GM12878 (cell line): ENCODE measurements around the gene HIP1.

Experiments
- CBFB ChIP-seq: IDR thresholded peaks from 2 replicates; pipeline ENCODE4 v1.6.1; 2016; ENCODE audit warnings: antibody characterized with exemption, low read depth
- CHD4 ChIP-seq: fragments of 200-600 bp; sonication (generic); IDR thresholded peaks from 2 replicates; pipeline ENCODE4 v1.6.1; 2016; ENCODE audit warnings: mild to moderate bottlenecking
- CUX1 ChIP-seq: IDR thresholded peaks from 2 replicates; pipeline ENCODE4 v1.6.1; 2012; ENCODE audit warnings: improper control_type of control experiment, low read depth, low read length; ENCODE audit not compliant: insufficient replicate concordance
- KAT2A ChIP-seq: conservative IDR thresholded peaks from 2 replicates; pipeline ENCODE4 v1.6.1; 2011; ENCODE audit warnings: low read depth, low read length; ENCODE audit not compliant: control insufficient read depth
- NRF1 ChIP-seq: conservative IDR thresholded peaks from 2 replicates; pipeline ENCODE4 v1.6.1; 2011; ENCODE audit warnings: mild to moderate bottlenecking, low read depth, low read length, improper control_type of control experiment
- POLR2A ChIP-seq: IDR thresholded peaks from 2 replicates; pipeline ENCODE4 v1.6.1; 2011; ENCODE audit warnings: low read depth, mild to moderate bottlenecking, low read length
- SMC3 ChIP-seq: IDR thresholded peaks from 2 replicates; pipeline ENCODE4 v1.6.1; 2011; ENCODE audit warnings: low read length, improper control_type of control experiment, borderline replicate concordance
- TCF12 ChIP-seq: IDR thresholded peaks from 2 replicates; pipeline ENCODE4 v1.6.1; 2011; ENCODE audit warnings: low read depth, mild to moderate bottlenecking, low read length
- YY1 ChIP-seq: IDR thresholded peaks from 2 replicates; pipeline ENCODE4 v1.6.1; 2011; ENCODE audit warnings: low read depth, mild to moderate bottlenecking, low read length
- TF ChIP-seq, protein P1 (sequence below), 3 experiments: IDR thresholded peaks in 2 of 3; conservative IDR thresholded peaks in 1 of 3; 2 replicates each; pipeline ENCODE4 v1.5.1; 2011; ENCODE audit warnings: low read depth in 3 of 3, low read length in 3 of 3, mild to moderate bottlenecking in 3 of 3, control low read depth in 2 of 3, moderate library complexity in 2 of 3, inconsistent platforms in 1 of 3, mixed read lengths in 1 of 3; ENCODE audit not compliant: control insufficient read depth in 2 of 3, insufficient read depth in 1 of 3; ENCODE audit errors: extremely low read depth in 1 of 3
- TF ChIP-seq, protein P2 (sequence below): fragments of 150-350 bp; IDR thresholded peaks from 2 replicates; pipeline ENCODE4 v1.6.1; 2014; ENCODE audit warnings: mild to moderate bottlenecking, low read depth, low read length

- TF ChIP-seq POLR2A: no peak
- no peak for TF ChIP-seq CHD4
- TF ChIP-seq, protein P1, sequence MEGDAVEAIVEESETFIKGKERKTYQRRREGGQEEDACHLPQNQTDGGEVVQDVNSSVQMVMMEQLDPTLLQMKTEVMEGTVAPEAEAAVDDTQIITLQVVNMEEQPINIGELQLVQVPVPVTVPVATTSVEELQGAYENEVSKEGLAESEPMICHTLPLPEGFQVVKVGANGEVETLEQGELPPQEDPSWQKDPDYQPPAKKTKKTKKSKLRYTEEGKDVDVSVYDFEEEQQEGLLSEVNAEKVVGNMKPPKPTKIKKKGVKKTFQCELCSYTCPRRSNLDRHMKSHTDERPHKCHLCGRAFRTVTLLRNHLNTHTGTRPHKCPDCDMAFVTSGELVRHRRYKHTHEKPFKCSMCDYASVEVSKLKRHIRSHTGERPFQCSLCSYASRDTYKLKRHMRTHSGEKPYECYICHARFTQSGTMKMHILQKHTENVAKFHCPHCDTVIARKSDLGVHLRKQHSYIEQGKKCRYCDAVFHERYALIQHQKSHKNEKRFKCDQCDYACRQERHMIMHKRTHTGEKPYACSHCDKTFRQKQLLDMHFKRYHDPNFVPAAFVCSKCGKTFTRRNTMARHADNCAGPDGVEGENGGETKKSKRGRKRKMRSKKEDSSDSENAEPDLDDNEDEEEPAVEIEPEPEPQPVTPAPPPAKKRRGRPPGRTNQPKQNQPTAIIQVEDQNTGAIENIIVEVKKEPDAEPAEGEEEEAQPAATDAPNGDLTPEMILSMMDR (IDR thresholded peaks at IDR 0.05 in 2 of 3, conservative IDR thresholded peaks at IDR 0.05 in 1 of 3; ENCODE audit: control insufficient read depth in 2 of 3, extremely low read depth in 1 of 3, insufficient read depth in 1 of 3, low read depth in 3 of 3, low read length in 3 of 3): no peak
- TF ChIP-seq CBFB: no peak
- no peak for TF ChIP-seq KAT2A
- no peak for TF ChIP-seq SMC3
- no peak for TF ChIP-seq YY1
- 0 out of 2 replicates have a peak, but pooled peaks have one; percentile 22 for TF ChIP-seq TCF12
- TF ChIP-seq, protein P2, sequence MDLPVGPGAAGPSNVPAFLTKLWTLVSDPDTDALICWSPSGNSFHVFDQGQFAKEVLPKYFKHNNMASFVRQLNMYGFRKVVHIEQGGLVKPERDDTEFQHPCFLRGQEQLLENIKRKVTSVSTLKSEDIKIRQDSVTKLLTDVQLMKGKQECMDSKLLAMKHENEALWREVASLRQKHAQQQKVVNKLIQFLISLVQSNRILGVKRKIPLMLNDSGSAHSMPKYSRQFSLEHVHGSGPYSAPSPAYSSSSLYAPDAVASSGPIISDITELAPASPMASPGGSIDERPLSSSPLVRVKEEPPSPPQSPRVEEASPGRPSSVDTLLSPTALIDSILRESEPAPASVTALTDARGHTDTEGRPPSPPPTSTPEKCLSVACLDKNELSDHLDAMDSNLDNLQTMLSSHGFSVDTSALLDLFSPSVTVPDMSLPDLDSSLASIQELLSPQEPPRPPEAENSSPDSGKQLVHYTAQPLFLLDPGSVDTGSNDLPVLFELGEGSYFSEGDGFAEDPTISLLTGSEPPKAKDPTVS: no peak
- no peak for TF ChIP-seq NRF1
- no peak for TF ChIP-seq CUX1
Observed at GRCh38 chr7:75776295-75776971, 37.7 kb upstream of the HIP1 start.
